Effector CD8-positive, alpha-beta T cell (primary cell): Measurements from ENCODE around the gene PRAMEF27.
"Not testable (repeated sequence)": the region's sequence is repeated elsewhere in the genome, so short reads cannot be mapped to it uniquely, and the experiment has no call there.

Experiments used
- DNase-seq: peaks from one replicate; lab custom pipeline; 2025; lab: John Stamatoyannopoulos, UW
- total RNA-seq, 4 experiments: gene quantifications; one replicate each; lab custom pipeline; 2026; lab: John Stamatoyannopoulos, UW

Gene PRAMEF27
- total RNA-seq, result 0 reads per million in 4 experiments

- not testable (repeated sequence) for DNase-seq
These were observed at the start of gene PRAMEF27 for GRCh38 chr1:13056475-13056874. PRAMEF27 (minus strand) TSS chr1:13056575; CDS start chr1:13053659, 2,916 bp downstream.

DNA sequence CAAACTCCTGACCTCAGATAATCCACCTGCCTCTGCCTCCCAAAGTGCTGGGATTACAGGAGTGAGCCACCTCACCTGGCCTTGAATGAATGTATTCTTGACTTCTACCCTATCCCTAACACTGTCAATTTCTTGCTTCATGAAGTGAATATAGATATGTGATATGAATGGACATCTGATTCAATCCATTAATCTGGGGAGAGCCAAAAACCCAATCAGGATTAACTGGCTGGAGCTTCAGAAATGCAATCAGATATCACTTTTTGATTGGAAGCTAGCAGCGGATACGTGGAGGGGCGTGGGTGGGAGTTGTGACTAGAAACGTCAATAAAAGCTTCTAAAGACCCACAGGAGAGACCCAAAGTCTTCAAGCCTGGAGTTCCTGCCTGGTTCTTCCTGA lies 14.1 kb upstream of the PRAMEF27 start, which contains the start of gene PRAMEF25:
Gene PRAMEF25, plus strand, starts transcription at position 301 of the 400 bp plus-strand sequence. CDS start 2,920 bp downstream, outside the sequence.
- DNase-seq, result not testable (repeated sequence)

- not testable (repeated sequence) for DNase-seq
These were observed 36.5 kb downstream of the PRAMEF27 start for GRCh38 chr1:13019846-13020245.

DNA sequence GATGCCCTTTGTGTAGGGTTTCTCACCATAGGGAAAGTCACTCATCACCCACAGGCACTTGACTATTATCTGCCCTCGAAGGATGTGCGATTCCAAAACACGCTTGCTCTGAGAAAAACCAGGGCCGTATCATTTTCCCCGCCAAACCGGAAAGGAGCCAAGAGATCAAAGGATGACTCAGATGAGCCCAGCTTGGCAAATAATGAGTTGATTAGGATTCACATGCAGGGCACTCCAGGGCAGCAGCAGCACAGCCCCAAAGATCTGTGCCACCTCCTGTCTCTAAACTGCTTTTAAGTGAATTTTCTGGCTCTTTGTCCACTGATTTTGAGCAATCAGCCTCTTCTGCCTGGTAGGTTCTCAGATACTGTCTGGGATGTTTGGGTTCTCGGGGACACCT lies 44.4 kb downstream of the PRAMEF27 start:
- DNase-seq, result not testable (repeated sequence)

GRCh38 chr1:13009348-13009747 lies 47.0 kb downstream of the PRAMEF27 start:
- not testable (repeated sequence) for DNase-seq

DNA sequence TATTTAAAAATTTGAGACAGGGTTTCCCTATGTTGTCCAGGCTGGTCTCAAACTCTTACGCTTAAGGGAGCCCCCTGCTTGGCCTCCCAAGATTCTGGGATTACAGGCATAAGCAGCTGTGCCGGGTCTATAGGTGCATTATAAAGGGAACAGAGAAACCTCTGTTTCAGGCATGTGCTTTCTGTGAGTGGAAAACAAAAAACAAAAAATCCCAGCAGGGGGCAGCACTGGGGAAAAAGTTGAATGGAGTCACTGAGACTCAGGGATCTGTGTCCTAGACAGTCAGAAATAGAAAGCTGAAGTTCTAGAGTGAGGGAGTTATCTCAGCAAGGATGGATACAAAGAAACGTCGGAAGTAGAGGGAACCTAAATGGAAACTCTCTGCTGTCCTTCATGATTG lies 50.6 kb downstream of the PRAMEF27 start:
- DNase-seq, result not testable (repeated sequence)
